Smooth muscle cell (in vitro differentiated cells): ENCODE measurements around the gene SEC24A. TPM values are rescaled to one million over a fixed set of nuclear protein-coding genes. Genes with fewer than 3 reads are reported as not detected.
"Not testable (repeated sequence)": the region's sequence is repeated elsewhere in the genome, so short reads cannot be mapped to it uniquely, and the experiment has no call there.

ENCODE experiments used
- DNase-seq: peaks from one replicate; lab custom pipeline; 2025; ENCODE audit not compliant: unreplicated experiment; lab: John Stamatoyannopoulos, UW
- H2AFZ ChIP-seq: fragments of 200-600 bp; sonication (generic); 2 replicates; pipeline ENCODE4 v1.6.0; 2016; ENCODE audit warnings: antibody characterized with exemption, low read depth, mild to moderate bottlenecking
- H3F3A ChIP-seq: fragments of 200-600 bp; sonication (generic); 2 replicates; pipeline ENCODE4 v1.6.0; 2017; ENCODE audit warnings: antibody characterized with exemption, low read depth
- H3K27ac ChIP-seq: fragments of 200-600 bp; sonication (generic); 2 replicates; pipeline ENCODE4 v1.5.1; 2016; ENCODE audit warnings: low read depth, mild to moderate bottlenecking
- H3K27me3 ChIP-seq: fragments of 200-600 bp; sonication (generic); 2 replicates; pipeline ENCODE4 v1.6.1; 2016; ENCODE audit warnings: low read depth, mild to moderate bottlenecking
- H3K36me3 ChIP-seq: fragments of 200-600 bp; sonication (generic); 2 replicates; pipeline ENCODE4 v1.5.1; 2016; ENCODE audit warnings: low read depth
- H3K4me1 ChIP-seq: fragments of 200-600 bp; sonication (generic); 2 replicates; pipeline ENCODE4 v1.5.1; 2016; ENCODE audit warnings: low read depth
- H3K4me2 ChIP-seq: fragments of 200-600 bp; sonication (generic); 2 replicates; pipeline ENCODE4 v1.6.0; 2016; ENCODE audit warnings: mild to moderate bottlenecking
- H3K4me3 ChIP-seq: fragments of 200-600 bp; sonication (generic); 2 replicates; pipeline ENCODE4 v1.5.1; 2016; ENCODE audit warnings: mild to moderate bottlenecking
- H3K79me2 ChIP-seq: fragments of 200-600 bp; sonication (generic); 2 replicates; pipeline ENCODE4 v1.6.0; 2016; ENCODE audit warnings: low read depth, mild to moderate bottlenecking
- H3K9ac ChIP-seq: fragments of 200-600 bp; sonication (generic); 2 replicates; pipeline ENCODE4 v1.6.0; 2016; ENCODE audit warnings: low read depth
- H3K9me3 ChIP-seq: fragments of 200-600 bp; sonication (generic); replicated peaks from 2 replicates; pipeline ENCODE4 v1.5.1; 2016; ENCODE audit warnings: low read depth
- H4K20me1 ChIP-seq: fragments of 200-600 bp; sonication (generic); 2 replicates; pipeline ENCODE4 v1.6.0; 2016; ENCODE audit warnings: low read depth
- CTCF ChIP-seq: fragments of 200-600 bp; sonication (generic); IDR thresholded peaks from 2 replicates; pipeline ENCODE4 v1.5.1; 2017; ENCODE audit warnings: borderline replicate concordance, mild to moderate bottlenecking, antibody characterized with exemption; ENCODE audit not compliant: insufficient read depth, poor library complexity, severe bottlenecking
- WGBS: methylation state at CpG from one replicate; pipeline ENCODE4 v1.1.7; 2016; ENCODE audit warnings: low lambda C conversion rate; 5-methylcytosine and 5-hydroxymethylcytosine counted together
- polyA plus RNA-seq: library from polyadenylated mRNA; unstranded; fragments of >200 nt; fragmentation: Nextera tagmentation; extraction: Ambion mirVana; gene quantifications from 2 replicates; pipeline ENCODE4 v1.2.1, GENCODE V29; 2016
- total RNA-seq: library from RNA; depleted of rRNA; stranded (reverse); fragments of >200 nt; gene quantifications from 2 replicates; pipeline ENCODE4 v1.2.3, GENCODE V29; 2014

The SEC24A gene
- total and polyA plus RNA-seq, 2 experiments from 2014 or later: 27.0 to 76.9 TPM

GRCh38 chr5:134647750-134648424 lies 698 bp upstream of the SEC24A start:
- Histone ChIP-seq H3K4me1 (peaks cover 18% of the 10 kb centered on the region), H3K4me2 (peak overlapping the region; percentile 93), H3K9me3 (no peaks in the 10 kb centered on the region), H3F3A (peaks cover 7% of the 10 kb centered on the region), H3K9ac (peak overlapping the region; percentile 99), H3K27me3 (no peaks in the 10 kb centered on the region), H4K20me1 (peaks cover 38% of the 10 kb centered on the region), H2AFZ (peak overlapping the region; percentile 2), H3K4me3 (peak overlapping the region; percentile 92), H3K79me2 (peaks cover 47% of the 10 kb centered on the region), H3K27ac (peak overlapping the region; percentile 100), H3K36me3 (no peaks in the 10 kb centered on the region)
- WGBS: 8% methylated on average over 15 of the region's 15 CpGs
- no peak for TF ChIP-seq CTCF
- no peak for DNase-seq

- no peaks in the 10 kb centered on the region for H3K36me3 ChIP-seq
- H4K20me1 ChIP-seq: peaks cover 52% of the 10 kb centered on the region
- H3K4me2 ChIP-seq: peak overlapping the region; percentile 93
- WGBS: 1% methylated on average over 18 of the region's 18 CpGs
- no peaks in the 10 kb centered on the region for H3K9me3 ChIP-seq
- peak overlapping the region; percentile 92 for H3K4me3 ChIP-seq
- no peaks in the 10 kb centered on the region for H3K27me3 ChIP-seq
- peaks cover 61% of the 10 kb centered on the region for H3K79me2 ChIP-seq
- H3K27ac ChIP-seq: peak overlapping the region; percentile 100
- no peak overlapping the region for H2AFZ ChIP-seq
- H3F3A ChIP-seq: peaks cover 7% of the 10 kb centered on the region
- peak overlapping the region; percentile 99 for H3K9ac ChIP-seq
- TF ChIP-seq CTCF: no peak
- peaks cover 18% of the 10 kb centered on the region for H3K4me1 ChIP-seq
- no peak for DNase-seq
These were observed 714 bp downstream of the SEC24A start for GRCh38 chr5:134649163-134649835.

- peak overlapping the region; percentile 99 for H3K9ac ChIP-seq
- H3K4me2 ChIP-seq: peak overlapping the region; percentile 93
- H3F3A ChIP-seq, H3K9me3 ChIP-seq, H2AFZ ChIP-seq, DNase-seq, H3K36me3 ChIP-seq, H3K27me3 ChIP-seq: not testable (repeated sequence)
- H4K20me1 ChIP-seq: peaks cover 65% of the 10 kb centered on the region
- peaks cover 75% of the 10 kb centered on the region for H3K79me2 ChIP-seq
- H3K4me3 ChIP-seq: peak overlapping the region; percentile 92
- peak overlapping the region; percentile 100 for H3K27ac ChIP-seq
- WGBS: 69% methylated on average over 6 of the region's 6 CpGs
- peaks cover 18% of the 10 kb centered on the region for H3K4me1 ChIP-seq
These were observed 2.1 kb downstream of the SEC24A start for GRCh38 chr5:134650660-134651059.

- TF ChIP-seq CTCF: no peak
- Histone ChIP-seq H3K9ac (no peak overlapping the region), H3F3A (peaks cover 7% of the 10 kb centered on the region), H3K27me3 (no peaks in the 10 kb centered on the region), H2AFZ (no peak overlapping the region), H3K4me3 (peak overlapping the region; percentile 92), H3K79me2 (peaks cover 84% of the 10 kb centered on the region), H3K36me3 (peaks cover 3% of the 10 kb centered on the region), H3K4me2 (peak overlapping the region; percentile 93), H3K27ac (peak overlapping the region; percentile 100), H3K4me1 (peaks cover 18% of the 10 kb centered on the region), H3K9me3 (no peaks in the 10 kb centered on the region), H4K20me1 (peaks cover 74% of the 10 kb centered on the region)
- WGBS: 92% methylated on average over 4 of the region's 4 CpGs
- DNase-seq: no peak
These were observed 2.9 kb downstream of the SEC24A start for GRCh38 chr5:134651531-134651930.
